Liver (tissue), 9 donors: ENCODE results near the gene PLA2G3. TPM values are rescaled to one million over a fixed set of nuclear protein-coding genes. Genes with fewer than 3 reads are reported as not detected.

Experiments used
- DNase-seq: peaks from one replicate; pipeline ENCODE4 v3.0.0-alpha.2; 2017; ENCODE audit warnings: low spot score
- H3K27ac ChIP-seq, 2 donors: one replicate each; pipeline ENCODE4 v1.7.0; 2013; ENCODE audit warnings: inconsistent platforms in 2 of 2, low read length in 2 of 2, control low read depth in 1 of 2, low read depth in 1 of 2, mild to moderate bottlenecking in 1 of 2
- H3K27me3 ChIP-seq, 4 donors: one replicate each; pipeline versions ENCODE4 v1.6.1 to v1.7.0; 2013; ENCODE audit warnings: low read length in 3 of 4, inconsistent platforms in 1 of 4, mild to moderate bottlenecking in 1 of 4, moderate library complexity in 1 of 4; ENCODE audit not compliant: control insufficient read depth in 4 of 4, insufficient read depth in 4 of 4
- H3K36me3 ChIP-seq, 4 donors: one replicate each; pipeline versions ENCODE4 v1.6.1 to v1.7.0; 2013; ENCODE audit warnings: low read length in 3 of 4, mild to moderate bottlenecking in 3 of 4, low read depth in 1 of 4, moderate library complexity in 1 of 4; ENCODE audit not compliant: control insufficient read depth in 4 of 4, insufficient read depth in 3 of 4
- H3K4me1 ChIP-seq, 4 donors: one replicate each; pipeline versions ENCODE4 v1.6.1 to v1.7.0; 2013; ENCODE audit warnings: low read length in 3 of 4, mild to moderate bottlenecking in 3 of 4, moderate library complexity in 1 of 4; ENCODE audit not compliant: control insufficient read depth in 4 of 4, insufficient read depth in 4 of 4
- H3K4me3 ChIP-seq, 3 donors: one replicate each; pipeline versions ENCODE4 v1.6.1 to v1.7.0; 2013; ENCODE audit warnings: low read length in 3 of 3, control low read depth in 1 of 3, low read depth in 1 of 3, mild to moderate bottlenecking in 1 of 3
- H3K9ac ChIP-seq, 2 donors: one replicate each; pipeline ENCODE4 v1.7.0; 2013; ENCODE audit warnings: low read length in 2 of 2, mild to moderate bottlenecking in 2 of 2, moderate library complexity in 2 of 2, control low read depth in 1 of 2, low read depth in 1 of 2
- H3K9me3 ChIP-seq, 4 donors: one replicate each; pipeline versions ENCODE4 v1.6.1 to v1.7.0; 2013; ENCODE audit warnings: low read length in 3 of 4; ENCODE audit not compliant: control insufficient read depth in 4 of 4
- ATF3 ChIP-seq: IDR thresholded peaks from 2 replicates; pipeline ENCODE4 v1.6.1; 2016; ENCODE audit warnings: antibody characterized with exemption
- GABPA ChIP-seq, 2 donors: IDR thresholded peaks in 1 of 2; conservative IDR thresholded peaks in 1 of 2; 2 replicates each; pipeline ENCODE4 v1.6.1; 2016; ENCODE audit warnings: antibody characterized with exemption in 2 of 2, mild to moderate bottlenecking in 1 of 2, moderate library complexity in 1 of 2
- HNF4A ChIP-seq, 2 donors: conservative IDR thresholded peaks; 2 replicates each; pipeline ENCODE4 v1.6.1; 2016; ENCODE audit warnings: antibody characterized with exemption in 2 of 2, mild to moderate bottlenecking in 2 of 2
- HNF4G ChIP-seq: IDR thresholded peaks from 2 replicates; pipeline ENCODE4 v1.6.1; 2016; ENCODE audit warnings: antibody characterized with exemption
- JUND ChIP-seq, 2 donors: IDR thresholded peaks; 2 replicates each; pipeline ENCODE4 v1.6.1; 2016; ENCODE audit warnings: antibody characterized with exemption in 2 of 2
- MAX ChIP-seq: IDR thresholded peaks from 2 replicates; pipeline ENCODE4 v1.6.1; 2016; ENCODE audit warnings: antibody characterized with exemption
- NR2F2 ChIP-seq: IDR thresholded peaks from 2 replicates; pipeline ENCODE4 v1.6.1; 2016; ENCODE audit warnings: antibody characterized with exemption
- RAD21 ChIP-seq, 2 donors: IDR thresholded peaks; 2 replicates each; pipeline ENCODE4 v1.6.1; 2016; ENCODE audit warnings: antibody characterized with exemption in 2 of 2, mild to moderate bottlenecking in 2 of 2
- RXRA ChIP-seq, 2 donors: IDR thresholded peaks; 2 replicates each; pipeline ENCODE4 v1.6.1; 2017 to 2018; ENCODE audit warnings: antibody characterized with exemption in 2 of 2, mild to moderate bottlenecking in 1 of 2
- SP1 ChIP-seq: IDR thresholded peaks from 2 replicates; pipeline ENCODE4 v1.6.1; 2018; ENCODE audit warnings: antibody characterized with exemption, mild to moderate bottlenecking
- TAF1 ChIP-seq: conservative IDR thresholded peaks from 2 replicates; pipeline ENCODE4 v1.6.1; 2016; ENCODE audit warnings: antibody characterized with exemption, mild to moderate bottlenecking
- YY1 ChIP-seq: IDR thresholded peaks from 2 replicates; pipeline ENCODE4 v1.6.1; 2016; ENCODE audit warnings: antibody characterized with exemption, mild to moderate bottlenecking
- ZBTB33 ChIP-seq: IDR thresholded peaks from 2 replicates; pipeline ENCODE4 v1.6.1; 2016; ENCODE audit warnings: antibody characterized with exemption
- WGBS: extraction: QIAGEN DNeasy Blood & Tissue Kit; methylation state at CpG from one replicate; pipeline ENCODE4 v1.1.7; 2013; 5-methylcytosine and 5-hydroxymethylcytosine counted together
- polyA plus RNA-seq, 2 donors: library from polyadenylated mRNA; stranded (reverse) in 1 of 2; unstranded in 1 of 2; fragments of 200-250 nt in 1 of 2; fragments of >200 nt in 1 of 2; fragmentation: Nextera tagmentation in 1 of 2; extraction: Ambion mirVana in 1 of 2; gene quantifications; one replicate each; pipeline versions ENCODE4 v1.2.1 to v1.2.3, GENCODE V29; 2013 to 2015
- total RNA-seq, 2 donors: library from RNA; depleted of rRNA; stranded (reverse); fragments of >200 nt; gene quantifications; one replicate each; pipeline ENCODE4 v1.2.3, GENCODE V29; 2014
- TF ChIP-seq, protein P1 (sequence below): fragments of 150-350 bp; IDR thresholded peaks from 2 replicates; pipeline ENCODE4 v1.5.1; 2017; ENCODE audit warnings: improper control_type of control experiment, low read depth, low read length; ENCODE audit not compliant: missing input control
- TF ChIP-seq, protein P2 (sequence below): IDR thresholded peaks from 2 replicates; pipeline ENCODE4 v1.6.1; 2016; ENCODE audit warnings: antibody characterized with exemption, mild to moderate bottlenecking
- donor health status: healthy.
- donor health status: healthy.
- donor health status: healthy.
- donor health status: healthy.
- donor health status: healthy.

The PLA2G3 gene
- total and polyA plus RNA-seq, 4 donors = not detected

GRCh38 chr22:31088233-31088986, 51.9 kb downstream of the PLA2G3 start (continued):
- TF ChIP-seq, protein P1, sequence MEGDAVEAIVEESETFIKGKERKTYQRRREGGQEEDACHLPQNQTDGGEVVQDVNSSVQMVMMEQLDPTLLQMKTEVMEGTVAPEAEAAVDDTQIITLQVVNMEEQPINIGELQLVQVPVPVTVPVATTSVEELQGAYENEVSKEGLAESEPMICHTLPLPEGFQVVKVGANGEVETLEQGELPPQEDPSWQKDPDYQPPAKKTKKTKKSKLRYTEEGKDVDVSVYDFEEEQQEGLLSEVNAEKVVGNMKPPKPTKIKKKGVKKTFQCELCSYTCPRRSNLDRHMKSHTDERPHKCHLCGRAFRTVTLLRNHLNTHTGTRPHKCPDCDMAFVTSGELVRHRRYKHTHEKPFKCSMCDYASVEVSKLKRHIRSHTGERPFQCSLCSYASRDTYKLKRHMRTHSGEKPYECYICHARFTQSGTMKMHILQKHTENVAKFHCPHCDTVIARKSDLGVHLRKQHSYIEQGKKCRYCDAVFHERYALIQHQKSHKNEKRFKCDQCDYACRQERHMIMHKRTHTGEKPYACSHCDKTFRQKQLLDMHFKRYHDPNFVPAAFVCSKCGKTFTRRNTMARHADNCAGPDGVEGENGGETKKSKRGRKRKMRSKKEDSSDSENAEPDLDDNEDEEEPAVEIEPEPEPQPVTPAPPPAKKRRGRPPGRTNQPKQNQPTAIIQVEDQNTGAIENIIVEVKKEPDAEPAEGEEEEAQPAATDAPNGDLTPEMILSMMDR = no peak
- TF ChIP-seq HNF4A (conservative IDR thresholded peaks at IDR 0.05) = no peak

DNA sequence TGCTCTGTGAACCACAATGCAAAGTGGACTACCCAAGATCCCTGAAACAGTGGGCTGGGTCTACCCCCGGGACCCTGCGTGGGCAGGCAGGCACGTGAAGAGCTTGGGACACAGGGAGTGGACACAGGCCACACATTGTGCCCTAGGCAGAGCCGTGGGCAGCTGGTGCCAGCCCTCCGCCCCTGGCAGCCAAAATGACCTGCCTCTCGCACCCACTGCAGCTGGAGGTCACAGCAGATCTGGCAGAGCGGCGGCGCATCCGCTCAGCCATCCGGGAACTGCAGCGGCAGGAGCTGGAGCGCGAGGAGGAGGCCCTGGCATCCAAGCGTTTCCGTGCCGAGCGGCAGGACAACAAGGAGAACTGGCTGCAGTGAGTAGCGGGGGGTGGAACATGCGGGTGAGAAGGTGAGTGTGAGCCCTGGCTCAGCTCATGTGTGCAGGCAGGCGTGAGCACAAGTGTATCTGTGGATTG, 52.5 kb downstream of the PLA2G3 start:
- Histone ChIP-seq H3K9me3 (no peaks in the 10 kb centered on the region), H3K27me3 (no peaks in the 10 kb centered on the region), H3K9ac (no peak overlapping the region), H3K36me3 (peaks cover 0 to 3% (median 1%) of the 10 kb centered on the region in 4 donors), H3K4me3 (no peak overlapping the region), H3K4me1 (peaks cover 0 to 15% (median 8%) of the 10 kb centered on the region in 4 donors), H3K27ac (no peak overlapping the region)
- whole genome bisulfite sequencing = 95% methylated on average over 21 of the region's 21 CpGs
- TF ChIP-seq RXRA (IDR thresholded peaks at IDR 0.05) (no peak), SP1 (no peak), TAF1 (no peak), JUND (IDR thresholded peaks at IDR 0.05) (no peak), GABPA (IDR thresholded peaks at IDR 0.05 in 1 of 2, conservative IDR thresholded peaks at IDR 0.05 in 1 of 2) (no peak), HNF4A (conservative IDR thresholded peaks at IDR 0.05) (no peak), HNF4G (no peak), ZBTB33 (no peak), ATF3 (no peak), RAD21 (IDR thresholded peaks at IDR 0.05) (no peak), NR2F2 (no peak), MAX (no peak), YY1 (no peak)
- TF ChIP-seq, protein P2, sequence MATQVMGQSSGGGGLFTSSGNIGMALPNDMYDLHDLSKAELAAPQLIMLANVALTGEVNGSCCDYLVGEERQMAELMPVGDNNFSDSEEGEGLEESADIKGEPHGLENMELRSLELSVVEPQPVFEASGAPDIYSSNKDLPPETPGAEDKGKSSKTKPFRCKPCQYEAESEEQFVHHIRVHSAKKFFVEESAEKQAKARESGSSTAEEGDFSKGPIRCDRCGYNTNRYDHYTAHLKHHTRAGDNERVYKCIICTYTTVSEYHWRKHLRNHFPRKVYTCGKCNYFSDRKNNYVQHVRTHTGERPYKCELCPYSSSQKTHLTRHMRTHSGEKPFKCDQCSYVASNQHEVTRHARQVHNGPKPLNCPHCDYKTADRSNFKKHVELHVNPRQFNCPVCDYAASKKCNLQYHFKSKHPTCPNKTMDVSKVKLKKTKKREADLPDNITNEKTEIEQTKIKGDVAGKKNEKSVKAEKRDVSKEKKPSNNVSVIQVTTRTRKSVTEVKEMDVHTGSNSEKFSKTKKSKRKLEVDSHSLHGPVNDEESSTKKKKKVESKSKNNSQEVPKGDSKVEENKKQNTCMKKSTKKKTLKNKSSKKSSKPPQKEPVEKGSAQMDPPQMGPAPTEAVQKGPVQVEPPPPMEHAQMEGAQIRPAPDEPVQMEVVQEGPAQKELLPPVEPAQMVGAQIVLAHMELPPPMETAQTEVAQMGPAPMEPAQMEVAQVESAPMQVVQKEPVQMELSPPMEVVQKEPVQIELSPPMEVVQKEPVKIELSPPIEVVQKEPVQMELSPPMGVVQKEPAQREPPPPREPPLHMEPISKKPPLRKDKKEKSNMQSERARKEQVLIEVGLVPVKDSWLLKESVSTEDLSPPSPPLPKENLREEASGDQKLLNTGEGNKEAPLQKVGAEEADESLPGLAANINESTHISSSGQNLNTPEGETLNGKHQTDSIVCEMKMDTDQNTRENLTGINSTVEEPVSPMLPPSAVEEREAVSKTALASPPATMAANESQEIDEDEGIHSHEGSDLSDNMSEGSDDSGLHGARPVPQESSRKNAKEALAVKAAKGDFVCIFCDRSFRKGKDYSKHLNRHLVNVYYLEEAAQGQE = no peak
- TF ChIP-seq, protein P1 = no peak
- DNase-seq = peak; percentile 26
